SK-N-SH (cell line): ENCODE results near the gene SLC25A44. TPM values are rescaled to one million over a fixed set of nuclear protein-coding genes. Genes with fewer than 3 reads are reported as not detected.

ENCODE experiments used
- CTCF ChIA-PET: fragments of 300-600, 350-600 bp; formaldehyde crosslinking; extraction: SDS; loops from one replicate; lab custom pipeline; 2021; lab: Yijun Ruan, JAX
- POLR2A ChIA-PET: fragments of 350-600 bp; sonication (Branson Sonifier 250); formaldehyde crosslinking; extraction: SDS; loops from one replicate; lab custom pipeline; 2020; ENCODE audit warnings: antibody characterized with exemption, inconsistent platforms; lab: Yijun Ruan, JAX
- DNase-seq: peaks from one replicate; pipeline ENCODE4 v3.0.0; 2012
- H2AFZ ChIP-seq: fragments of 200-600 bp; sonication (generic); 2 replicates; pipeline ENCODE4 v1.8.1; 2016; ENCODE audit warnings: antibody characterized with exemption, mild to moderate bottlenecking, low read depth
- H3F3A ChIP-seq: fragments of 200-600 bp; sonication (generic); replicated peaks from 2 replicates; pipeline ENCODE3; 2016; ENCODE audit warnings: antibody characterized with exemption, mild to moderate bottlenecking; ENCODE audit not compliant: insufficient read depth
- H3K27ac ChIP-seq, 2 experiments: fragments of 200-500 bp in 1 of 2; fragments of 200-600 bp in 1 of 2; sonication (Bioruptor generic) in 1 of 2; sonication (generic), shearing (Covaris generic) in 1 of 2; 2 replicates each; pipeline versions ENCODE4 v1.5.1 to v1.6.1; 2014 to 2016; ENCODE audit warnings: low read depth in 2 of 2, inconsistent platforms in 1 of 2, low read length in 1 of 2, mild to moderate bottlenecking in 1 of 2, mixed read lengths in 1 of 2
- H3K27me3 ChIP-seq: fragments of 200-600 bp; sonication (generic), shearing (Covaris generic); 2 replicates; pipeline ENCODE4 v1.6.1; 2016; ENCODE audit warnings: mixed run types; ENCODE audit not compliant: insufficient read depth
- H3K36me3 ChIP-seq, 2 experiments: fragments of 200-500 bp in 1 of 2; fragments of 200-600 bp in 1 of 2; sonication (Bioruptor generic) in 1 of 2; sonication (generic) in 1 of 2; replicated peaks in 1 of 2; 2 replicates each; pipeline versions ENCODE3 to v1.5.1; 2014 to 2016; ENCODE audit warnings: low read length in 1 of 2, mild to moderate bottlenecking in 1 of 2; ENCODE audit not compliant: insufficient read depth in 2 of 2, control insufficient read depth in 1 of 2
- H3K4me1 ChIP-seq, 2 experiments: fragments of 200-500 bp in 1 of 2; fragments of 200-600 bp in 1 of 2; sonication (Bioruptor generic) in 1 of 2; sonication (generic), shearing (Covaris generic) in 1 of 2; 2 replicates each; pipeline versions ENCODE4 v1.5.1 to v1.6.1; 2014 to 2016; ENCODE audit warnings: low read depth in 1 of 2, low read length in 1 of 2, mixed run types in 1 of 2; ENCODE audit not compliant: insufficient read depth in 2 of 2, control insufficient read depth in 1 of 2
- H3K4me2 ChIP-seq: fragments of 200-600 bp; sonication (generic), shearing (Covaris generic); 2 replicates; pipeline ENCODE4 v1.6.1; 2017; ENCODE audit warnings: mixed run types
- H3K4me3 ChIP-seq, 2 experiments: fragments of 200-500 bp in 1 of 2; fragments of 200-600 bp in 1 of 2; sonication (Bioruptor generic) in 1 of 2; sonication (generic), shearing (Covaris generic) in 1 of 2; 2 replicates each; pipeline versions ENCODE4 v1.5.1 to v1.8.1; 2014 to 2016; ENCODE audit warnings: low read depth in 2 of 2, inconsistent platforms in 1 of 2, low read length in 1 of 2, mild to moderate bottlenecking in 1 of 2, mixed read lengths in 1 of 2, moderate library complexity in 1 of 2
- H3K79me2 ChIP-seq: fragments of 200-600 bp; sonication (generic); 2 replicates; pipeline ENCODE4 v1.8.1; 2017; ENCODE audit warnings: mild to moderate bottlenecking; ENCODE audit not compliant: insufficient read depth
- H3K9ac ChIP-seq: fragments of 200-600 bp; sonication (generic); 2 replicates; pipeline ENCODE4 v1.6.1; 2017; ENCODE audit warnings: mixed run types
- H3K9me2 ChIP-seq: fragments of 200-600 bp; sonication (generic); 2 replicates; pipeline ENCODE4 v1.6.1; 2017; ENCODE audit warnings: mixed run types
- H3K9me3 ChIP-seq: fragments of 200-600 bp; sonication (generic); 2 replicates; pipeline ENCODE4 v1.6.1; 2017; ENCODE audit warnings: mixed run types, mild to moderate bottlenecking, moderate library complexity
- H4K20me1 ChIP-seq: fragments of 200-600 bp; sonication (generic); 2 replicates; pipeline ENCODE4 v1.6.1; 2017; ENCODE audit warnings: mild to moderate bottlenecking, mixed run types; ENCODE audit not compliant: insufficient read depth
- CHD2 ChIP-seq: fragments of 150-350 bp; IDR thresholded peaks from 2 replicates; pipeline ENCODE4 v1.6.1; 2018; ENCODE audit warnings: low read length; ENCODE audit not compliant: partially characterized antibody
- CTCF ChIP-seq: fragments of 200-600 bp; sonication (generic); IDR thresholded peaks from 2 replicates; pipeline ENCODE4 v1.6.1; 2017; ENCODE audit warnings: antibody characterized with exemption, mild to moderate bottlenecking, moderate library complexity
- ELF1 ChIP-seq: IDR thresholded peaks from 2 replicates; pipeline ENCODE4 v1.4.0; 2012
- EZH2phosphoT487 ChIP-seq: fragments of 200-600 bp; sonication (generic); IDR thresholded peaks from 2 replicates; pipeline ENCODE4 v1.6.1; 2017; ENCODE audit warnings: low read depth, mixed run types, mild to moderate bottlenecking, antibody characterized with exemption, moderate library complexity, borderline replicate concordance
- GABPA ChIP-seq: IDR thresholded peaks from 2 replicates; pipeline ENCODE4 v1.4.0; 2012; ENCODE audit warnings: low read depth, mild to moderate bottlenecking
- GATA2 ChIP-seq: sonication (generic); formaldehyde crosslinking; IDR thresholded peaks from 2 replicates; pipeline ENCODE4 v1.5.0; 2020; ENCODE audit warnings: mild to moderate bottlenecking, missing genetic modification reagents
- IRF3 ChIP-seq: fragments of 150-350 bp; IDR thresholded peaks from 2 replicates; pipeline ENCODE4 v1.6.1; 2016; ENCODE audit warnings: mild to moderate bottlenecking, low read depth, low read length
- MAX ChIP-seq: IDR thresholded peaks from 2 replicates; pipeline ENCODE4 v1.4.0; 2012; ENCODE audit warnings: low read depth
- MEF2A ChIP-seq: IDR thresholded peaks from 2 replicates; pipeline ENCODE4 v1.4.0; 2012; ENCODE audit warnings: low read depth, borderline replicate concordance
- MXI1 ChIP-seq: IDR thresholded peaks from 2 replicates; pipeline ENCODE4 v1.6.1; 2012; ENCODE audit warnings: mild to moderate bottlenecking, low read depth, low read length, improper control_type of control experiment
- NRF1 ChIP-seq: IDR thresholded peaks from 2 replicates; pipeline ENCODE4 v1.6.1; 2012; ENCODE audit warnings: low read depth, mild to moderate bottlenecking, low read length
- PBX3 ChIP-seq: IDR thresholded peaks from 2 replicates; pipeline ENCODE4; 2012
- RAD21 ChIP-seq: IDR thresholded peaks from 2 replicates; pipeline ENCODE4 v1.6.1; 2012; ENCODE audit warnings: mild to moderate bottlenecking, low read length
- RCOR1 ChIP-seq: fragments of 150-350 bp; IDR thresholded peaks from 2 replicates; pipeline ENCODE4 v1.6.1; 2017; ENCODE audit warnings: antibody characterized with exemption, low read length
- REST ChIP-seq: IDR thresholded peaks from 2 replicates; pipeline ENCODE4 v1.6.1; 2012; ENCODE audit warnings: mild to moderate bottlenecking, low read depth, low read length, moderate library complexity
- SMC3 ChIP-seq: IDR thresholded peaks from 2 replicates; pipeline ENCODE4 v1.6.1; 2012; ENCODE audit warnings: low read depth, low read length, improper control_type of control experiment
- TAF1 ChIP-seq: IDR thresholded peaks from 2 replicates; pipeline ENCODE4 v1.6.1; 2012; ENCODE audit warnings: low read depth, mild to moderate bottlenecking, low read length, moderate library complexity, borderline replicate concordance
- USF1 ChIP-seq: IDR thresholded peaks from 2 replicates; pipeline ENCODE4 v1.4.0; 2012; ENCODE audit warnings: low read depth, borderline replicate concordance
- YY1 ChIP-seq: IDR thresholded peaks from 2 replicates; pipeline ENCODE4 v1.4.0; 2012; ENCODE audit warnings: low read depth, mild to moderate bottlenecking
- ZBTB33 ChIP-seq: IDR thresholded peaks from 2 replicates; pipeline ENCODE4 v1.4.0; 2012; ENCODE audit warnings: low read depth, borderline replicate concordance
- WGBS: methylation state at CpG from one replicate; pipeline ENCODE4 v1.1.6; 2017; ENCODE audit warnings: low lambda C conversion rate; 5-methylcytosine and 5-hydroxymethylcytosine counted together
- polyA plus RNA-seq, 3 experiments: library from polyadenylated mRNA; depleted of rRNA; stranded (reverse); fragments of >200 nt; gene quantifications; 2 replicates each; pipeline ENCODE4 v1.2.3, GENCODE V29; 2012

SLC25A44 gene
- polyA plus RNA-seq, 1 of the 3 experiments (the other 2 are of a cell fraction) = 28.5 TPM

- ChIA-PET CTCF (interaction anchor here (1.0 to 40.5 kb wide), 9 partner anchors 14 to 135 kb away, joined by 3 to 1559 read pairs (median 6); partner anchors contain the start of genes MEX3A, PMF1 and SMG5), POLR2A (interaction anchor here (0.6 kb wide), 1 partner anchor 69 kb away, joined by 5 read pairs; no protein-coding TSS in a partner anchor)
- no peak overlapping the region for H3K4me2 ChIP-seq
- no peaks in the 10 kb centered on the region for H3K9me3 ChIP-seq
- H3K79me2 ChIP-seq = no peaks in the 10 kb centered on the region
- no peak for DNase-seq
- H3F3A ChIP-seq = peaks cover 42% of the 10 kb centered on the region
- no peak overlapping the region for H3K9ac ChIP-seq
- peaks cover 12 to 15% of the 10 kb centered on the region in 2 experiments for H3K4me1 ChIP-seq
- H3K27ac ChIP-seq = no peak overlapping the region
- no peak overlapping the region for H3K4me3 ChIP-seq
- no peak overlapping the region for H2AFZ ChIP-seq
- H3K27me3 ChIP-seq = no peaks in the 10 kb centered on the region
- H3K9me2 ChIP-seq = no peaks in the 10 kb centered on the region
- peaks cover 13% of the 10 kb centered on the region for H4K20me1 ChIP-seq
- TF ChIP-seq SMC3 = no peak
- no peak for TF ChIP-seq PBX3
- no peak for TF ChIP-seq RCOR1
- no peak for TF ChIP-seq CTCF
- TF ChIP-seq TAF1 = no peak
- no peak for TF ChIP-seq MAX
- no peak for TF ChIP-seq NRF1
- no peak for TF ChIP-seq CHD2
- TF ChIP-seq MXI1 = no peak
- no peak for TF ChIP-seq GABPA
- TF ChIP-seq REST = no peak
- no peak for TF ChIP-seq IRF3
- no peak for TF ChIP-seq EZH2phosphoT487
- TF ChIP-seq YY1 = no peak
- no peak for TF ChIP-seq RAD21
- TF ChIP-seq ZBTB33 = no peak
- no peak for TF ChIP-seq MEF2A
- TF ChIP-seq GATA2 (CRISPR knock-in tag) = no peak
- no peak for TF ChIP-seq USF1
- TF ChIP-seq ELF1 = no peak
- H3K36me3 ChIP-seq = no peaks in the 10 kb centered on the region
- 100% methylated on average over 6 of the region's 6 CpGs for WGBS
These were observed 45.7 kb upstream of the SLC25A44 start for GRCh38 chr1:156148216-156148615.
